Right lobe of liver (tissue), 6 donors: Measurements from ENCODE around the gene DERA. TPM values are rescaled to one million over a fixed set of nuclear protein-coding genes. Genes with fewer than 3 reads are reported as not detected.

Source experiments
- ATAC-seq, 4 donors: fragments of 200-7000 bp; cut with Tn5 transposase; one replicate each; pipeline ENCODE4 v1.9.1; 2020; ENCODE audit warnings: mild to moderate bottlenecking in 4 of 4, moderate library complexity in 4 of 4
- DNase-seq, 3 donors: peaks; one replicate each; pipeline ENCODE4 v3.0.0-alpha.2; 2020
- H3K27ac ChIP-seq, 3 donors: fragments of 200-600 bp; one replicate each; pipeline ENCODE4 v1.8.0; 2022
- H3K27me3 ChIP-seq, 2 donors: fragments of 200-600 bp; one replicate each; pipeline ENCODE4 v1.8.0; 2022
- H3K36me3 ChIP-seq, 4 donors: fragments of 200-600 bp; sonication (generic) in 1 of 4; one replicate each; pipeline versions ENCODE4 v1.5.1 to v1.8.0; 2017 to 2022; ENCODE audit warnings: control low read depth in 1 of 4
- H3K4me1 ChIP-seq, 4 donors: fragments of 200-600 bp; sonication (generic) in 1 of 4; one replicate each; pipeline versions ENCODE4 v1.5.1 to v1.8.0; 2017 to 2022; ENCODE audit warnings: control low read depth in 1 of 4
- H3K4me3 ChIP-seq, 3 donors: fragments of 200-600 bp; one replicate each; pipeline ENCODE4 v1.8.0; 2022
- H3K9me3 ChIP-seq, 4 donors: fragments of 200-600 bp; sonication (generic) in 1 of 4; one replicate each; pipeline versions ENCODE4 v1.5.1 to v1.8.0; 2017 to 2022; ENCODE audit warnings: control low read depth in 1 of 4
- POLR2A ChIP-seq: fragments of 450-650 bp; IDR thresholded peaks from one replicate; pipeline ENCODE4 v1.6.1; 2017; ENCODE audit warnings: antibody characterized with exemption, mild to moderate bottlenecking
- WGBS: methylation state at CpG from one replicate; pipeline ENCODE4 v1.1.6; 2018; ENCODE audit warnings: low coverage, low lambda C conversion rate; ENCODE audit not compliant: insufficient coverage; ENCODE audit errors: missing lambda C conversion rate; 5-methylcytosine and 5-hydroxymethylcytosine counted together
- intact Hi-C, 2 donors: fragments of 100-400 bp; cut with DNase I; formaldehyde crosslinking; loops; one replicate each; pipeline versions ENCODE4 v1.11.2 to v1.14.1; 2022
- total RNA-seq, 6 experiments: library from RNA; depleted of rRNA in 2 of 6; stranded (reverse); fragments of >200 nt in 2 of 6; fragmentation: NEBNext Ultra II Directional in 3 of 6; extraction: Animal tissue kit (Norgen Biotek cat#: 25700) in 3 of 6; gene quantifications; one replicate each; pipeline versions ENCODE4 v1.1.0 to v1.2.4, GENCODE V29; 2016 to 2023
- TF ChIP-seq, protein P1 (sequence below), 4 donors: fragments of 200-600 bp in 3 of 4; fragments of 450-650 bp in 1 of 4; IDR thresholded peaks; one replicate each; pipeline versions ENCODE4 v1.5.1 to v1.8.0; 2016 to 2022; ENCODE audit warnings: antibody characterized with exemption in 4 of 4, mild to moderate bottlenecking in 2 of 4
- donor health status: DM: no; HTN: yes; CAD: no.
- donor health status: DM: no; HTN: no; CAD: no.
- donor health status: DM: no; HTN: no; CAD: no.
- donor health status: DM: no; HTN: yes; CAD: no.
- donor health status: DM: no; HTN: yes; CAD: no.

The DERA gene
- total RNA-seq, 6 experiments from 2014 or later, result 39.8 to 55.6 (median 49.1) TPM

DNA sequence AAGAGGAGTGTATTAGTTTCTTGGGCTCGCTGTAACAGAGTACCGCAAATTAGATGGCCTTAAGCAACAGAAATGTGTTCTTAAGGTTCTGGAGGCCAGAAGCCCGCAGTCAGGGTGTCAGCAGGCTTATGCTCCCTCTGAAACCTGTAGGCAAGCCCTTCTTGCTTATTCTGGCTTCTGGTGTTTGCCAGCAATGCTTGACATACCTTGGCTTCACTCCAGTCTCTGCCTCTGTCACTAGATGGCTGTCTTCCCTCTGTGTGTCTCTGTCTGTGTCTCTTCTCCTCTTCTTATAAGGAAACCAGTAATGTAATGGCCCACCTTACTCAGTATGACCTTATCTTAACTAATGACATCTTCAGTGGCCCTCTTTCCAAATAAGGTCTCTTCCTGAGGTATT is 85.1 kb downstream of the DERA start:
- H3K4me3 ChIP-seq, result no peak overlapping the region
- peak; percentile 93 to 97 (median 96) for ATAC-seq
- no peaks in the 10 kb centered on the region for H3K27me3 ChIP-seq
- no peak overlapping the region for H3K27ac ChIP-seq
- H3K9me3 ChIP-seq, result no peaks in the 10 kb centered on the region
- intact Hi-C loops, result no loop called here
- TF ChIP-seq, protein P1, sequence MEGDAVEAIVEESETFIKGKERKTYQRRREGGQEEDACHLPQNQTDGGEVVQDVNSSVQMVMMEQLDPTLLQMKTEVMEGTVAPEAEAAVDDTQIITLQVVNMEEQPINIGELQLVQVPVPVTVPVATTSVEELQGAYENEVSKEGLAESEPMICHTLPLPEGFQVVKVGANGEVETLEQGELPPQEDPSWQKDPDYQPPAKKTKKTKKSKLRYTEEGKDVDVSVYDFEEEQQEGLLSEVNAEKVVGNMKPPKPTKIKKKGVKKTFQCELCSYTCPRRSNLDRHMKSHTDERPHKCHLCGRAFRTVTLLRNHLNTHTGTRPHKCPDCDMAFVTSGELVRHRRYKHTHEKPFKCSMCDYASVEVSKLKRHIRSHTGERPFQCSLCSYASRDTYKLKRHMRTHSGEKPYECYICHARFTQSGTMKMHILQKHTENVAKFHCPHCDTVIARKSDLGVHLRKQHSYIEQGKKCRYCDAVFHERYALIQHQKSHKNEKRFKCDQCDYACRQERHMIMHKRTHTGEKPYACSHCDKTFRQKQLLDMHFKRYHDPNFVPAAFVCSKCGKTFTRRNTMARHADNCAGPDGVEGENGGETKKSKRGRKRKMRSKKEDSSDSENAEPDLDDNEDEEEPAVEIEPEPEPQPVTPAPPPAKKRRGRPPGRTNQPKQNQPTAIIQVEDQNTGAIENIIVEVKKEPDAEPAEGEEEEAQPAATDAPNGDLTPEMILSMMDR (IDR thresholded peaks at IDR 0.05), result peak in 3 of 4 donors; percentile 26 to 40 (median 30)
- TF ChIP-seq POLR2A, result no peak
- WGBS, result 50% methylated on average over 3 of the region's 3 CpGs
- peaks cover 0 to 23% (median 0%) of the 10 kb centered on the region in 4 donors for H3K4me1 ChIP-seq
- DNase-seq, result peak in 1 of 3 donors; percentile 73
- no peaks in the 10 kb centered on the region for H3K36me3 ChIP-seq

DNA sequence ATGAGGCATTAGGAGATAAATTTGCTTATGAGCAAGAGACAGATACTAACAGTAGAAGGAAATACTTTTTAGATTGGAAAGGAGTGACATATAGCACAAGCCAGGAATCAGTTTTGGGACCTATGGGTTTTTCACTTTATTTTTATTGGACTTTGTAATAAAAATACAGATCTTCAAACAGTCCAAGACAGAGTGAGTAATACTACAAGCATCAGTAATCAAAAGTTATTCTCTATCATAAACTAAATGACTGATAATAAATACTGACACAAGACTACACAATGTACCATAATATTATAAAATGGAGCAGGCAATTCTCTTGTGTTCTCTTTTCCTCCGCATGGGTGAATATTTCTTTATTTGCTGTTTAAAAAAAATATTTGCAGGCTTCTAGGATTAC is 85.8 kb downstream of the DERA start:
- Histone ChIP-seq H3K36me3 (no peaks in the 10 kb centered on the region), H3K9me3 (no peaks in the 10 kb centered on the region), H3K4me1 (peaks cover 0 to 23% (median 0%) of the 10 kb centered on the region in 4 donors), H3K27me3 (no peaks in the 10 kb centered on the region), H3K27ac (no peak overlapping the region), H3K4me3 (no peak overlapping the region)
- no peak for DNase-seq
- no peak for ATAC-seq
- WGBS, result 78% methylated on average over 1 of the region's 1 CpG
- no peak for TF ChIP-seq POLR2A
- TF ChIP-seq, protein P1 (IDR thresholded peaks at IDR 0.05), result no peak
- intact Hi-C loops, result no loop called here

DNA sequence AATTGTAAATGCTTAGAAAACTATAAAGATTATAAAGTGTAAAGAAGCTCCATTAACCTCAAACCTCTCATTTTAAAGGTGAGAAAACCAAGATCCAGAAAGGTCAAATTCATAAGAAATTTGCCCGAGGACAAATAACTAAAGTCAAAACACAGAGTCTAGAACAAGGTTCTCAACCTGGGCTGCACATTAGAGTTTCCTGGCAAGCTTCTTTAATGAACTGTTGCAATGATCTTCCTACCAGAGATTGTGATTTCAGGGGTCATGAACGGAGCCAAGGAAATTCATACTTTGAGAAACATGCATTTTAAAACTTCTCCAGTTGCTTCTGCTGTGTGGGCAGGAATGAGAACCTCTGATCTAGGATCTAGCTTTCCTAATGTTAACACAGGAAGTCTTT is 86.8 kb downstream of the DERA start:
- ATAC-seq (peak; percentile 22 to 66 (median 47)), DNase-seq (no peak)
- TF ChIP-seq, protein P1 (IDR thresholded peaks at IDR 0.05), result no peak
- no peak for TF ChIP-seq POLR2A
- H3K27ac ChIP-seq, result peak overlapping the region in 1 of 3 donors; percentile 0
- WGBS, result 27% methylated on average over 2 of the region's 2 CpGs
- no peaks in the 10 kb centered on the region for H3K27me3 ChIP-seq
- H3K36me3 ChIP-seq, result no peaks in the 10 kb centered on the region
- H3K4me1 ChIP-seq, result peaks cover 0 to 23% (median 0%) of the 10 kb centered on the region in 4 donors
- intact Hi-C loops, result no loop called here
- no peak overlapping the region for H3K4me3 ChIP-seq
- no peaks in the 10 kb centered on the region for H3K9me3 ChIP-seq

DNA sequence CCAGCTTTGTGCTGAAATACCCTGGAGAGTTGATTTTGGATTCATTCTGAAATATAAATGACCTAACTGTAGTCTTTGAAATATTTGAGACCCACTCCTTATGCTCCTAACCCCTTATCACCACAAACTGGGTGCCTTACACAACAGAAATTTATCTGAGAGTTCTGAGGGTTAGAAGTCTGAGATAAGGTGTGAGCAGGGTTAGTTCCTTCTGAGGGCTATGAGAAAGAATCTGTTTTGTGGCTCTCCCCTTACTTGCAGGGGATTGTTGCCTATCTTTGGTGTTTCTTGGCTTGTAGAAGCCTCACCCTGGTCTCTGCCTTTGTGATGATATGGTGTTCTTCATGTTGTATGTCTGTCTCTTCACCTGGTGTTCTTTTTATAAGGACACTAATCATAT is 91.7 kb downstream of the DERA start:
- Histone ChIP-seq H3K4me1 (peaks cover 0 to 9% (median 2%) of the 10 kb centered on the region in 4 donors), H3K36me3 (no peaks in the 10 kb centered on the region), H3K9me3 (no peaks in the 10 kb centered on the region), H3K4me3 (no peak overlapping the region), H3K27me3 (no peaks in the 10 kb centered on the region), H3K27ac (no peak overlapping the region)
- DNase-seq (no peak), ATAC-seq (no peak)
- intact Hi-C loops, result no loop called here
- TF ChIP-seq, protein P1 (IDR thresholded peaks at IDR 0.05), result no peak
- no peak for TF ChIP-seq POLR2A

DNA sequence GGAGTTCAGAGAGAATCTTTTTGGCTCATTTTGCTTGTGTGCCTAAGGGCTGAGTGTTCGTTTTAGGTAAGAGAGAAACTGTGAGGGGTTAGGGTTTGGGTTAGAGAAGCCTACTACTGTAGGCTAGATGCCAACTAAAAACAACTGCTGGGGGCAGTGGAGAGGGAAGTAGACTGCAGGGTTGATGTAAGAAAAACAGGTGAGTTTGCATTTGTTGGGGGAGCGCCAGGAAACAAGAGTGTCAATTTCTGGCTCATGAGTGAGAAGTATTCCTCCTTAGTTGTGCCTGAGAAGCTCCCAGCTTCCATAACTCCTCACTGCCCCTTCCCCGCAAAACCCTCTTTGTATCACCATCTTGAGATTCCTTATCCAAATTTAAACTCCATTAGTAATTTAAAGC is 92.3 kb downstream of the DERA start:
- Histone ChIP-seq H3K36me3 (no peaks in the 10 kb centered on the region), H3K4me1 (peaks cover 0 to 12% (median 3%) of the 10 kb centered on the region in 4 donors), H3K27ac (no peak overlapping the region), H3K27me3 (no peaks in the 10 kb centered on the region), H3K4me3 (no peak overlapping the region), H3K9me3 (no peaks in the 10 kb centered on the region)
- no peak for DNase-seq
- 57% methylated on average over 1 of the region's 3 CpGs for WGBS
- TF ChIP-seq POLR2A, result no peak
- TF ChIP-seq, protein P1 (IDR thresholded peaks at IDR 0.05), result no peak
- ATAC-seq, result no peak
- intact Hi-C loops, result no loop called here
